K562 (cell line): Measurements from ENCODE around the gene HMOX2. TPM values are rescaled to one million over a fixed set of nuclear protein-coding genes. Genes with fewer than 3 reads are reported as not detected.

Experiments used
- CHD2 ChIP-seq: IDR thresholded peaks from 2 replicates; pipeline ENCODE4 v1.6.1; 2011; ENCODE audit warnings: low read depth, low read length
- CTBP1 ChIP-seq: fragments of 450-650 bp; IDR thresholded peaks from 2 replicates; pipeline ENCODE4 v1.6.1; 2016; ENCODE audit warnings: borderline replicate concordance
- EWSR1 ChIP-seq: fragments of 450-650 bp; IDR thresholded peaks from 2 replicates; pipeline ENCODE4 v1.6.1; 2018; ENCODE audit warnings: borderline replicate concordance, mild to moderate bottlenecking, low read depth, moderate library complexity; ENCODE audit not compliant: partially characterized antibody
- ILK ChIP-seq: fragments of 450-650 bp; IDR thresholded peaks from 2 replicates; pipeline ENCODE4 v1.6.1; 2016; ENCODE audit warnings: missing genetic modification characterization, low read depth, mild to moderate bottlenecking, missing compliant biosample characterization, moderate library complexity, borderline replicate concordance
- SMARCB1 ChIP-seq: IDR thresholded peaks from 2 replicates; pipeline ENCODE4 v1.6.1; 2011; ENCODE audit warnings: improper control_type of control experiment, low read depth; ENCODE audit not compliant: insufficient read length
- SMARCC2 ChIP-seq: fragments of 450-650 bp; IDR thresholded peaks from 2 replicates; pipeline ENCODE4 v1.6.1; 2017; ENCODE audit warnings: antibody characterized with exemption, moderate library complexity, mild to moderate bottlenecking, low read depth
- U2AF1 ChIP-seq: fragments of 200-400 bp; formaldehyde crosslinking; optimal IDR thresholded peaks from 2 replicates; pipeline ENCODE3; 2017; ENCODE audit warnings: mild to moderate bottlenecking, low read depth, low read length, moderate library complexity
- ZEB2 ChIP-seq: fragments of 450-650 bp; IDR thresholded peaks from 2 replicates; pipeline ENCODE4 v1.6.1; 2016
- ZNF274 ChIP-seq: IDR thresholded peaks from 2 replicates; pipeline ENCODE4 v1.6.1; 2011; ENCODE audit warnings: low read depth, mild to moderate bottlenecking, low read length, moderate library complexity, borderline replicate concordance
- ZNF408 ChIP-seq: fragments of 250-450 bp; sonication (Bioruptor Pico); IDR thresholded peaks from 2 replicates; pipeline ENCODE4 v1.4.0; 2020; ENCODE audit warnings: low read depth, mild to moderate bottlenecking, moderate library complexity
- polyA plus RNA-seq, 8 experiments: library from polyadenylated mRNA; depleted of rRNA in 4 of 8; stranded (reverse) in 5 of 8; unstranded in 3 of 8; fragments of >200 nt; fragmentation: Nextera tagmentation in 2 of 8; fragmentation: Illumina TruSeq in 1 of 8; extraction: Ambion mirVana in 2 of 8; extraction: Trizol in 1 of 8; gene quantifications; 2 replicates each; pipeline versions ENCODE4 v1.2.1 to v1.2.3, GENCODE V29; 2011 to 2014; ENCODE audit warnings: inconsistent platforms in 1 of 8, missing spikeins in 1 of 8
- total RNA-seq, 7 experiments: library from RNA; depleted of rRNA in 6 of 7; stranded (reverse); fragments of >200 nt in 6 of 7; fragmentation: Illumina TruSeq in 2 of 7; extraction: Trizol in 2 of 7; gene quantifications; 2 replicates each; pipeline versions ENCODE4 v1.2.1 to v1.2.3, GENCODE V29; 2011 to 2021; ENCODE audit warnings: low replicate concordance in 1 of 7
- TF ChIP-seq, protein P1 (sequence below): sonication (generic); formaldehyde crosslinking; IDR thresholded peaks from 2 replicates; pipeline ENCODE4 v1.8.0; 2023; ENCODE audit warnings: mild to moderate bottlenecking, missing genetic modification reagents
- TF ChIP-seq, protein P2 (sequence below): fragments of 250-450 bp; sonication (Bioruptor Pico); IDR thresholded peaks from 2 replicates; pipeline ENCODE4 v1.5.0; 2020; ENCODE audit warnings: mild to moderate bottlenecking, borderline replicate concordance
- TF ChIP-seq, protein P3 (sequence below): fragments of 450-650 bp; IDR thresholded peaks from 2 replicates; pipeline ENCODE4 v1.6.1; 2018; ENCODE audit warnings: mild to moderate bottlenecking, low read depth; ENCODE audit not compliant: partially characterized antibody
- TF ChIP-seq, protein P4 (sequence below): fragments of 250-450 bp; sonication (Bioruptor Pico); IDR thresholded peaks from 2 replicates; pipeline ENCODE4 v1.5.0; 2021
- TF ChIP-seq, protein P5 (sequence below): fragments of 450-650 bp; IDR thresholded peaks from 2 replicates; pipeline ENCODE4 v1.6.1; 2016; ENCODE audit warnings: borderline replicate concordance

Gene HMOX2
- total and polyA plus RNA-seq, 9 of the 15 experiments (the other 6 are each of a cell fraction or from before 2014, with no cell fraction given), result 26.8 to 87.4 (median 57.4) TPM

DNA sequence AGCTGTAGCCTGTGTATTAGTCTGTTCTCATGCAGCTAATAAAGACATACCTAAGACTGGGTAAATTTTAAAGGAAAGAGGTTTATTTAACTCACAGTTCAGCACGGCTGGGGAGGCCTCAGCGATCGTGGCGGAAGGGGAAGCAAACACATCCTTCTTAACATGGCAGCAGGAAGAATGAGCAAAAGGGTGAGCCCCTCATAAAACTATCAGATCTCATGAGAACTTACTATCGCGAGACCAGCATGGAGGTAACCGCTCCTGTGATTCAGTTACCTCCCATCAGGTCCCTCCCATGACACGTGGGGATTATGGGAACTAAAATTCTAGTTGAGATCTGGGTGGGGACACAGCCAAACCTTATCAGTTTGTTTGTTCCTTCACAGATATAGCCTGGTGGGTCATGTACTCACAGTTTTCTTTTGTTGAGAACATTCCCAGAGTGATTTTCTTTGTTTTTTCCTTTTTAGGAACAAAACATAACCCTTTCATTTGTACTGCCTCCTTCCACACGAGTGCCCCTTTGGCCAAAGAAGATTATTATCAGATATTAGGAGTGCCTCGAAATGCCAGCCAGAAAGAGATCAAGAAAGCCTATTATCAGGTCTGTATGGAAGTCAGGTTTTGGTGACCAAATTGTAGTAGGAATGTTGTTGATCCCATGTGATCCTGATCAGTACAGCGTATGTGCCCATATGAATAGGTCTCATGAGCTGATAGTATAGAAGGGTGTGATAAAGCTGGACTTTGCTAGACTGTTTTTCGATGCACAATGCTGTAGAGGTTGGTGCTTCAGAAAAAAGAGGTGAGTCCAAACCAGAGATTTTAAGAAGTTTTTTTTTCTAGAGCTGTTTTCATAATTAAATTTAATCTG, 42.0 kb upstream of the HMOX2 start (continued):
- TF ChIP-seq, protein P1, sequence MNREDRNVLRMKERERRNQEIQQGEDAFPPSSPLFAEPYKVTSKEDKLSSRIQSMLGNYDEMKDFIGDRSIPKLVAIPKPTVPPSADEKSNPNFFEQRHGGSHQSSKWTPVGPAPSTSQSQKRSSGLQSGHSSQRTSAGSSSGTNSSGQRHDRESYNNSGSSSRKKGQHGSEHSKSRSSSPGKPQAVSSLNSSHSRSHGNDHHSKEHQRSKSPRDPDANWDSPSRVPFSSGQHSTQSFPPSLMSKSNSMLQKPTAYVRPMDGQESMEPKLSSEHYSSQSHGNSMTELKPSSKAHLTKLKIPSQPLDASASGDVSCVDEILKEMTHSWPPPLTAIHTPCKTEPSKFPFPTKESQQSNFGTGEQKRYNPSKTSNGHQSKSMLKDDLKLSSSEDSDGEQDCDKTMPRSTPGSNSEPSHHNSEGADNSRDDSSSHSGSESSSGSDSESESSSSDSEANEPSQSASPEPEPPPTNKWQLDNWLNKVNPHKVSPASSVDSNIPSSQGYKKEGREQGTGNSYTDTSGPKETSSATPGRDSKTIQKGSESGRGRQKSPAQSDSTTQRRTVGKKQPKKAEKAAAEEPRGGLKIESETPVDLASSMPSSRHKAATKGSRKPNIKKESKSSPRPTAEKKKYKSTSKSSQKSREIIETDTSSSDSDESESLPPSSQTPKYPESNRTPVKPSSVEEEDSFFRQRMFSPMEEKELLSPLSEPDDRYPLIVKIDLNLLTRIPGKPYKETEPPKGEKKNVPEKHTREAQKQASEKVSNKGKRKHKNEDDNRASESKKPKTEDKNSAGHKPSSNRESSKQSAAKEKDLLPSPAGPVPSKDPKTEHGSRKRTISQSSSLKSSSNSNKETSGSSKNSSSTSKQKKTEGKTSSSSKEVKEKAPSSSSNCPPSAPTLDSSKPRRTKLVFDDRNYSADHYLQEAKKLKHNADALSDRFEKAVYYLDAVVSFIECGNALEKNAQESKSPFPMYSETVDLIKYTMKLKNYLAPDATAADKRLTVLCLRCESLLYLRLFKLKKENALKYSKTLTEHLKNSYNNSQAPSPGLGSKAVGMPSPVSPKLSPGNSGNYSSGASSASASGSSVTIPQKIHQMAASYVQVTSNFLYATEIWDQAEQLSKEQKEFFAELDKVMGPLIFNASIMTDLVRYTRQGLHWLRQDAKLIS (CRISPR knock-in tag), result peak; percentile 52; the same call in 1 of the 2 replicates
- TF ChIP-seq, protein P2, sequence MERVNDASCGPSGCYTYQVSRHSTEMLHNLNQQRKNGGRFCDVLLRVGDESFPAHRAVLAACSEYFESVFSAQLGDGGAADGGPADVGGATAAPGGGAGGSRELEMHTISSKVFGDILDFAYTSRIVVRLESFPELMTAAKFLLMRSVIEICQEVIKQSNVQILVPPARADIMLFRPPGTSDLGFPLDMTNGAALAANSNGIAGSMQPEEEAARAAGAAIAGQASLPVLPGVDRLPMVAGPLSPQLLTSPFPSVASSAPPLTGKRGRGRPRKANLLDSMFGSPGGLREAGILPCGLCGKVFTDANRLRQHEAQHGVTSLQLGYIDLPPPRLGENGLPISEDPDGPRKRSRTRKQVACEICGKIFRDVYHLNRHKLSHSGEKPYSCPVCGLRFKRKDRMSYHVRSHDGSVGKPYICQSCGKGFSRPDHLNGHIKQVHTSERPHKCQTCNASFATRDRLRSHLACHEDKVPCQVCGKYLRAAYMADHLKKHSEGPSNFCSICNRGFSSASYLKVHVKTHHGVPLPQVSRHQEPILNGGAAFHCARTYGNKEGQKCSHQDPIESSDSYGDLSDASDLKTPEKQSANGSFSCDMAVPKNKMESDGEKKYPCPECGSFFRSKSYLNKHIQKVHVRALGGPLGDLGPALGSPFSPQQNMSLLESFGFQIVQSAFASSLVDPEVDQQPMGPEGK (CRISPR knock-in tag), result no peak
- TF ChIP-seq ZEB2, result peak; percentile 53
- TF ChIP-seq ILK (tag), result no peak
- TF ChIP-seq U2AF1, result no peak
- TF ChIP-seq SMARCB1, result no peak
- TF ChIP-seq, protein P3, sequence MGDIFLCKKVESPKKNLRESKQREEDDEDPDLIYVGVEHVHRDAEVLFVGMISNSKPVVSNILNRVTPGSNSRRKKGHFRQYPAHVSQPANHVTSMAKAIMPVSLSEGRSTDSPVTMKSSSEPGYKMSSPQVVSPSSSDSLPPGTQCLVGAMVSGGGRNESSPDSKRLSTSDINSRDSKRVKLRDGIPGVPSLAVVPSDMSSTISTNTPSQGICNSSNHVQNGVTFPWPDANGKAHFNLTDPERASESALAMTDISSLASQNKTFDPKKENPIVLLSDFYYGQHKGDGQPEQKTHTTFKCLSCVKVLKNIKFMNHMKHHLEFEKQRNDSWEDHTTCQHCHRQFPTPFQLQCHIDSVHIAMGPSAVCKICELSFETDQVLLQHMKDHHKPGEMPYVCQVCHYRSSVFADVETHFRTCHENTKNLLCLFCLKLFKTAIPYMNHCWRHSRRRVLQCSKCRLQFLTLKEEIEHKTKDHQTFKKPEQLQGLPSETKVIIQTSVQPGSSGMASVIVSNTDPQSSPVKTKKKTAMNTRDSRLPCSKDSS, result no peak
- TF ChIP-seq ZNF274, result no peak
- TF ChIP-seq, protein P4, sequence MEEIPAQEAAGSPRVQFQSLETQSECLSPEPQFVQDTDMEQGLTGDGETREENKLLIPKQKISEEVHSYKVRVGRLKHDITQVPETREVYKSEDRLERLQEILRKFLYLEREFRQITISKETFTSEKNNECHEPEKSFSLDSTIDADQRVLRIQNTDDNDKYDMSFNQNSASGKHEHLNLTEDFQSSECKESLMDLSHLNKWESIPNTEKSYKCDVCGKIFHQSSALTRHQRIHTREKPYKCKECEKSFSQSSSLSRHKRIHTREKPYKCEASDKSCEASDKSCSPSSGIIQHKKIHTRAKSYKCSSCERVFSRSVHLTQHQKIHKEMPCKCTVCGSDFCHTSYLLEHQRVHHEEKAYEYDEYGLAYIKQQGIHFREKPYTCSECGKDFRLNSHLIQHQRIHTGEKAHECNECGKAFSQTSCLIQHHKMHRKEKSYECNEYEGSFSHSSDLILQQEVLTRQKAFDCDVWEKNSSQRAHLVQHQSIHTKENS, result no peak
- peak; percentile 65; the same call in 1 of the 2 replicates for TF ChIP-seq CTBP1
- no peak for TF ChIP-seq ZNF408 (CRISPR knock-in tag)
- TF ChIP-seq, protein P5, sequence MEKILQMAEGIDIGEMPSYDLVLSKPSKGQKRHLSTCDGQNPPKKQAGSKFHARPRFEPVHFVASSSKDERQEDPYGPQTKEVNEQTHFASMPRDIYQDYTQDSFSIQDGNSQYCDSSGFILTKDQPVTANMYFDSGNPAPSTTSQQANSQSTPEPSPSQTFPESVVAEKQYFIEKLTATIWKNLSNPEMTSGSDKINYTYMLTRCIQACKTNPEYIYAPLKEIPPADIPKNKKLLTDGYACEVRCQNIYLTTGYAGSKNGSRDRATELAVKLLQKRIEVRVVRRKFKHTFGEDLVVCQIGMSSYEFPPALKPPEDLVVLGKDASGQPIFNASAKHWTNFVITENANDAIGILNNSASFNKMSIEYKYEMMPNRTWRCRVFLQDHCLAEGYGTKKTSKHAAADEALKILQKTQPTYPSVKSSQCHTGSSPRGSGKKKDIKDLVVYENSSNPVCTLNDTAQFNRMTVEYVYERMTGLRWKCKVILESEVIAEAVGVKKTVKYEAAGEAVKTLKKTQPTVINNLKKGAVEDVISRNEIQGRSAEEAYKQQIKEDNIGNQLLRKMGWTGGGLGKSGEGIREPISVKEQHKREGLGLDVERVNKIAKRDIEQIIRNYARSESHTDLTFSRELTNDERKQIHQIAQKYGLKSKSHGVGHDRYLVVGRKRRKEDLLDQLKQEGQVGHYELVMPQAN, result peak; percentile 23; the same call in 1 of the 2 replicates
- no peak for TF ChIP-seq EWSR1
- peak; percentile 97 for TF ChIP-seq CHD2
- TF ChIP-seq SMARCC2, result no peak
